ENCODE data around the gene TNPO2. TPM values are rescaled to one million over a fixed set of nuclear protein-coding genes. Genes with fewer than 3 reads are reported as not detected.

Gene TNPO2
- total and polyA plus RNA-seq, 2 of the 13 experiments (the other 11 are each of a cell fraction or from before 2014, with no cell fraction given): 31.7 to 61.0 TPM

DNA sequence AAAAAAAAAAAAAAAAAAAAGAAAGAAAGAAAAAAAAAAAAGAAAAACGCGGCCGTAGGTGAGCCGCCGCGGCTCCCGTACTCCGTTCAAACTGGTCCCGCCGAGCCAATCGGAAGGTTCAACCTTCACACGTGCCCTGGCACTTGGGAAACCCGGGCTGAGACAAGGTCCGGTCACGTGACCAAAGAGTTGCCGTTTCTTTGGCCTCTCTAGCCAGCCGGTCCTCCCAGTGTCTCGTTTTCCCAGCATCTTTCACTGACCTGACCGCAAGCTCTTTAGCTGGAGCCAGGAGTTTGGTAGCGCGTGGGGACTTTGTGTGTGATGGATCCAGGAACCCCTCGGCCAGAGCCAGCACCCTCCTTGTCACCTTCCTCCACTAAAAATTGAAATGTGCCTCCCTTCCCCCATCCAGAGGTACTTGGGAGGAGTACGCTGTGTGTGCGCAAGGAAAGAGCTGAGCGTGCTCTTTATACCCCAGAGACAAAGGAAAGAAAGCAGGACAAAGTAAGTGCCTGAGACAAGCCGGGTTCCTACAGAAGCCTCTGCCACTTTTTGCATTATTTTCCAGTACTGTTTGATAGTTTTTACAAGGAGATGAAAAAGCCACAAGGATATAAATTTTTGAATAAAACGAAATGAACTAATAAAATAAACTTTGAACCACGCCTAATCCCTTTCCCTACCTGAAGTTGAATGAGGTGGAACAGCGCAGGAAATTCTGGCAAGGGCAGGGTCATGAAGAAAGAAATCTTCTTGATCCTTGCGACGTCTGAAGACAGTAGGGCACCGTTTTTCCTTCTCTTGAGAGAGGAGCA lies 959 bp downstream of the TNPO2 start (continued):
- TF ChIP-seq, protein P1, sequence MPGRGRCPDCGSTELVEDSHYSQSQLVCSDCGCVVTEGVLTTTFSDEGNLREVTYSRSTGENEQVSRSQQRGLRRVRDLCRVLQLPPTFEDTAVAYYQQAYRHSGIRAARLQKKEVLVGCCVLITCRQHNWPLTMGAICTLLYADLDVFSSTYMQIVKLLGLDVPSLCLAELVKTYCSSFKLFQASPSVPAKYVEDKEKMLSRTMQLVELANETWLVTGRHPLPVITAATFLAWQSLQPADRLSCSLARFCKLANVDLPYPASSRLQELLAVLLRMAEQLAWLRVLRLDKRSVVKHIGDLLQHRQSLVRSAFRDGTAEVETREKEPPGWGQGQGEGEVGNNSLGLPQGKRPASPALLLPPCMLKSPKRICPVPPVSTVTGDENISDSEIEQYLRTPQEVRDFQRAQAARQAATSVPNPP (CRISPR knock-in tag; IDR thresholded peaks at IDR 0.05): no peak
- TF ChIP-seq, protein P2, sequence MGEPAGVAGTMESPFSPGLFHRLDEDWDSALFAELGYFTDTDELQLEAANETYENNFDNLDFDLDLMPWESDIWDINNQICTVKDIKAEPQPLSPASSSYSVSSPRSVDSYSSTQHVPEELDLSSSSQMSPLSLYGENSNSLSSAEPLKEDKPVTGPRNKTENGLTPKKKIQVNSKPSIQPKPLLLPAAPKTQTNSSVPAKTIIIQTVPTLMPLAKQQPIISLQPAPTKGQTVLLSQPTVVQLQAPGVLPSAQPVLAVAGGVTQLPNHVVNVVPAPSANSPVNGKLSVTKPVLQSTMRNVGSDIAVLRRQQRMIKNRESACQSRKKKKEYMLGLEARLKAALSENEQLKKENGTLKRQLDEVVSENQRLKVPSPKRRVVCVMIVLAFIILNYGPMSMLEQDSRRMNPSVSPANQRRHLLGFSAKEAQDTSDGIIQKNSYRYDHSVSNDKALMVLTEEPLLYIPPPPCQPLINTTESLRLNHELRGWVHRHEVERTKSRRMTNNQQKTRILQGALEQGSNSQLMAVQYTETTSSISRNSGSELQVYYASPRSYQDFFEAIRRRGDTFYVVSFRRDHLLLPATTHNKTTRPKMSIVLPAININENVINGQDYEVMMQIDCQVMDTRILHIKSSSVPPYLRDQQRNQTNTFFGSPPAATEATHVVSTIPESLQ (CRISPR knock-in tag; conservative IDR thresholded peaks at IDR 0.05): no peak
- TF ChIP-seq, protein P3, sequence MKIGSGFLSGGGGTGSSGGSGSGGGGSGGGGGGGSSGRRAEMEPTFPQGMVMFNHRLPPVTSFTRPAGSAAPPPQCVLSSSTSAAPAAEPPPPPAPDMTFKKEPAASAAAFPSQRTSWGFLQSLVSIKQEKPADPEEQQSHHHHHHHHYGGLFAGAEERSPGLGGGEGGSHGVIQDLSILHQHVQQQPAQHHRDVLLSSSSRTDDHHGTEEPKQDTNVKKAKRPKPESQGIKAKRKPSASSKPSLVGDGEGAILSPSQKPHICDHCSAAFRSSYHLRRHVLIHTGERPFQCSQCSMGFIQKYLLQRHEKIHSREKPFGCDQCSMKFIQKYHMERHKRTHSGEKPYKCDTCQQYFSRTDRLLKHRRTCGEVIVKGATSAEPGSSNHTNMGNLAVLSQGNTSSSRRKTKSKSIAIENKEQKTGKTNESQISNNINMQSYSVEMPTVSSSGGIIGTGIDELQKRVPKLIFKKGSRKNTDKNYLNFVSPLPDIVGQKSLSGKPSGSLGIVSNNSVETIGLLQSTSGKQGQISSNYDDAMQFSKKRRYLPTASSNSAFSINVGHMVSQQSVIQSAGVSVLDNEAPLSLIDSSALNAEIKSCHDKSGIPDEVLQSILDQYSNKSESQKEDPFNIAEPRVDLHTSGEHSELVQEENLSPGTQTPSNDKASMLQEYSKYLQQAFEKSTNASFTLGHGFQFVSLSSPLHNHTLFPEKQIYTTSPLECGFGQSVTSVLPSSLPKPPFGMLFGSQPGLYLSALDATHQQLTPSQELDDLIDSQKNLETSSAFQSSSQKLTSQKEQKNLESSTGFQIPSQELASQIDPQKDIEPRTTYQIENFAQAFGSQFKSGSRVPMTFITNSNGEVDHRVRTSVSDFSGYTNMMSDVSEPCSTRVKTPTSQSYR (CRISPR knock-in tag; IDR thresholded peaks at IDR 0.05; ENCODE audit: borderline replicate concordance): peak; percentile 52; the same call in 1 of the 2 replicates
- TF ChIP-seq SIX4 (CRISPR knock-in tag; IDR thresholded peaks at IDR 0.05): no peak
- no peak for TF ChIP-seq KLF11 (CRISPR knock-in tag; IDR thresholded peaks at IDR 0.05)
- no peak for TF ChIP-seq NRL (CRISPR knock-in tag; IDR thresholded peaks at IDR 0.05; ENCODE audit: borderline replicate concordance)
- TF ChIP-seq ARNT (IDR thresholded peaks at IDR 0.05): no peak
- TF ChIP-seq THYN1 (CRISPR knock-in tag; IDR thresholded peaks at IDR 0.05; ENCODE audit: borderline replicate concordance, low read depth): no peak
- TF ChIP-seq, protein P4, sequence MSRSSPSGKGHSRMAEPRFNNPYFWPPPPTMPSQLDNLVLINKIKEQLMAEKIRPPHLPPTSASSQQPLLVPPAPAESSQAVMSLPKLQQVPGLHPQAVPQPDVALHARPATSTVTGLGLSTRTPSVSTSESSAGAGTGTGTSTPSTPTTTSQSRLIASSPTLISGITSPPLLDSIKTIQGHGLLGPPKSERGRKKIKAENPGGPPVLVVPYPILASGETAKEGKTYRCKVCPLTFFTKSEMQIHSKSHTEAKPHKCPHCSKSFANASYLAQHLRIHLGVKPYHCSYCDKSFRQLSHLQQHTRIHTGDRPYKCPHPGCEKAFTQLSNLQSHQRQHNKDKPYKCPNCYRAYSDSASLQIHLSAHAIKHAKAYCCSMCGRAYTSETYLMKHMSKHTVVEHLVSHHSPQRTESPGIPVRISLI (CRISPR knock-in tag; IDR thresholded peaks at IDR 0.05; ENCODE audit: borderline replicate concordance): peak; percentile 97
- TF ChIP-seq NR2C2 (CRISPR knock-in tag; IDR thresholded peaks at IDR 0.05; ENCODE audit: borderline replicate concordance): peak; percentile 82
- TF ChIP-seq, protein P5, sequence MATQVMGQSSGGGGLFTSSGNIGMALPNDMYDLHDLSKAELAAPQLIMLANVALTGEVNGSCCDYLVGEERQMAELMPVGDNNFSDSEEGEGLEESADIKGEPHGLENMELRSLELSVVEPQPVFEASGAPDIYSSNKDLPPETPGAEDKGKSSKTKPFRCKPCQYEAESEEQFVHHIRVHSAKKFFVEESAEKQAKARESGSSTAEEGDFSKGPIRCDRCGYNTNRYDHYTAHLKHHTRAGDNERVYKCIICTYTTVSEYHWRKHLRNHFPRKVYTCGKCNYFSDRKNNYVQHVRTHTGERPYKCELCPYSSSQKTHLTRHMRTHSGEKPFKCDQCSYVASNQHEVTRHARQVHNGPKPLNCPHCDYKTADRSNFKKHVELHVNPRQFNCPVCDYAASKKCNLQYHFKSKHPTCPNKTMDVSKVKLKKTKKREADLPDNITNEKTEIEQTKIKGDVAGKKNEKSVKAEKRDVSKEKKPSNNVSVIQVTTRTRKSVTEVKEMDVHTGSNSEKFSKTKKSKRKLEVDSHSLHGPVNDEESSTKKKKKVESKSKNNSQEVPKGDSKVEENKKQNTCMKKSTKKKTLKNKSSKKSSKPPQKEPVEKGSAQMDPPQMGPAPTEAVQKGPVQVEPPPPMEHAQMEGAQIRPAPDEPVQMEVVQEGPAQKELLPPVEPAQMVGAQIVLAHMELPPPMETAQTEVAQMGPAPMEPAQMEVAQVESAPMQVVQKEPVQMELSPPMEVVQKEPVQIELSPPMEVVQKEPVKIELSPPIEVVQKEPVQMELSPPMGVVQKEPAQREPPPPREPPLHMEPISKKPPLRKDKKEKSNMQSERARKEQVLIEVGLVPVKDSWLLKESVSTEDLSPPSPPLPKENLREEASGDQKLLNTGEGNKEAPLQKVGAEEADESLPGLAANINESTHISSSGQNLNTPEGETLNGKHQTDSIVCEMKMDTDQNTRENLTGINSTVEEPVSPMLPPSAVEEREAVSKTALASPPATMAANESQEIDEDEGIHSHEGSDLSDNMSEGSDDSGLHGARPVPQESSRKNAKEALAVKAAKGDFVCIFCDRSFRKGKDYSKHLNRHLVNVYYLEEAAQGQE (IDR thresholded peaks at IDR 0.05; ENCODE audit: borderline replicate concordance in 1 of 2, low read depth in 1 of 2, low read length in 2 of 2): peak in 1 of 2 experiments; percentile 39; a peak in 1 of 4 replicates
- no peak for TF ChIP-seq ZNF205 (CRISPR knock-in tag; IDR thresholded peaks at IDR 0.05)
- TF ChIP-seq MED1 (CRISPR knock-in tag; IDR thresholded peaks at IDR 0.05): peak; percentile 42
- TF ChIP-seq HOXA9 (CRISPR knock-in tag; IDR thresholded peaks at IDR 0.05; ENCODE audit: borderline replicate concordance): no peak
- TF ChIP-seq HOXA7 (CRISPR knock-in tag; IDR thresholded peaks at IDR 0.05): no peak
- TF ChIP-seq GABPB1 (CRISPR knock-in tag; IDR thresholded peaks at IDR 0.05): peak; percentile 95
- TF ChIP-seq SIN3B (IDR thresholded peaks at IDR 0.05; ENCODE audit: low read length): peak; percentile 57; the same call in 1 of the 2 replicates
- TF ChIP-seq RBM22 (optimal IDR thresholded peaks at IDR 0.05; ENCODE audit: low read length): no peak
